SH-SY5Y (cell line): ENCODE results near the gene GNPTG.

Source experiments
- GATA2 ChIP-seq: IDR thresholded peaks from 2 replicates; pipeline ENCODE4 v1.6.1; 2011; ENCODE audit warnings: mild to moderate bottlenecking, low read depth, low read length
- GATA3 ChIP-seq: IDR thresholded peaks from 2 replicates; pipeline ENCODE4 v1.6.1; 2011; ENCODE audit warnings: low read depth, mild to moderate bottlenecking, low read length, moderate library complexity

The GNPTG gene

GRCh38 chr16:1345087-1345486 is 6.6 kb upstream of the GNPTG start:
- TF ChIP-seq GATA3 = no peak
- no peak for TF ChIP-seq GATA2

DNA sequence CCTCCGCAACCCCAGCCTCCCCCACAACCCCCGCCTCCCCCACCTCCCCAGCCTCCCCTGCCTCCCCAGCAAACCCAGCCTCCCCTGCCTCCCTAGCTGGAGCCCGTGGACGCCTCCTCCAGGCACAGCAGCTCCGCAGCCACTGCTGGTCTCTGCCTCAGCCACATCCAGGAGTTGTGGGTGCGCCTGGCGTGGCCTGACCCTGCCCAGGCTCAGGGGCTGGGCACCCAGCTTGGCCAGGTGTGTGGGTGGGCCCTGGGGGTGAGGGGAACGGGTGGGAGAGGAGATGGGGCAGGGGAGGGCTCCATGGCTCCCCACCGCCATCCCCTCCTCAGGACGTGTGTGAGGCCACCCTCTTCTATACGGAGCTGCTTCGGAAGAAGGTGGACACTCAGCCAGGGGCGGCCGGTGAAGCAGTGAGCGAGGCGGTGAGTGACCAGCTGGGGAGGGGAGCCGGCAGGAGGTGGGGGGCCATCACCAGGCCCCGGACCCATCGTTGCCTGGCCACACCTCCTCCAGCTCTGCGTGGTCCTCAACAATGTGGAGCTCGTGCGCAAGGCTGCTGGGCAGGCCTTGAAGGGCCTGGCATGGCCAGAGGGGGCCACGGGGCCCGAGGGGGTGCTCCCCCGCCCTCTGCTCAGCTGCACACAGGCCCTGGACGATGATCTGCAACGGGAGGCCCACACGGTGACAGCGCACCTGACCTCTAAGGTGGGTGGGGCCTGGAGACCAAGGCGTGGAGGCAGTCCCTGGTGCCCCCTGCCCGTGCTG is 5.9 kb upstream of the GNPTG start:
- no peak for TF ChIP-seq GATA2
- TF ChIP-seq GATA3 = no peak

DNA sequence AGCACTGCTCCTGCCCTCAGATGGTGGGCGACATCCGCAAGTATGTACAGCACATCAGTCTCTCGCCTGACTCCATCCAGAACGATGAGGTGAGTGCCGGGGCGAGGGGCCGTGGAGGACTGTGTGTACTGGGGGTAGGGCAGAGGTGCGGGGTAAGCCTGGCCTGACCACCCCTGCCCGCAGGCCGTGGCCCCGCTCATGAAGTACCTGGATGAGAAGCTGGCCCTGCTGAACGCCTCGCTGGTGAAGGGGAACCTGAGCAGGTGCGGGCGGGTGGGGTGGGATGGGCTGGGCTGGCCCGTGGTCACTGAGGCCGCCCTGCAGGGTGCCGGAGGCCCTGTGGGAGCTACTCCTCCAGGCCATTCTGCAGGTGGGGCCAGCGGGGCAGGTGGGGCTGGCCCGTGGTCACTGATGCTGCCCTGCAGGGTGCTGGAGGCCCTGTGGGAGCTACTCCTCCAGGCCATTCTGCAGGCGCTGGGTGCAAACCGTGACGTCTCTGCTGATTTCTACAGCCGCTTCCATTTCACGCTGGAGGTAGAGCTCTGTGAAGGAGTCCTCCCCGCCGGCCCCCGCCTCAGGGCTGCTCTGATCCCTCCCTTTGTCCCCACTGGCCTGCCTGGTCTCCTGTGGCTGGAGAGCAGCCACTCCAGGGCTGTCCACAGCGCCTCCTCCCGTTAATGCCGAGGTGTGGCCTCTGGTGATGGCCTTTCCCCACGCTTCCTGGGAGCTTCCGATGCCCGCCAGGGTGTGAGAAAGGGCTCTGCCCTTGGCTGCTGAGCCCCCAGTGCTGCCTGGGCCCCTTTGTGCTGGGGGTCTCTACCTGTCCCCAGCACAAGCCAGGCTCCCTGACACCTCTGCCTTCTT is 5.1 kb upstream of the GNPTG start:
- no peak for TF ChIP-seq GATA2
- TF ChIP-seq GATA3 = no peak

DNA sequence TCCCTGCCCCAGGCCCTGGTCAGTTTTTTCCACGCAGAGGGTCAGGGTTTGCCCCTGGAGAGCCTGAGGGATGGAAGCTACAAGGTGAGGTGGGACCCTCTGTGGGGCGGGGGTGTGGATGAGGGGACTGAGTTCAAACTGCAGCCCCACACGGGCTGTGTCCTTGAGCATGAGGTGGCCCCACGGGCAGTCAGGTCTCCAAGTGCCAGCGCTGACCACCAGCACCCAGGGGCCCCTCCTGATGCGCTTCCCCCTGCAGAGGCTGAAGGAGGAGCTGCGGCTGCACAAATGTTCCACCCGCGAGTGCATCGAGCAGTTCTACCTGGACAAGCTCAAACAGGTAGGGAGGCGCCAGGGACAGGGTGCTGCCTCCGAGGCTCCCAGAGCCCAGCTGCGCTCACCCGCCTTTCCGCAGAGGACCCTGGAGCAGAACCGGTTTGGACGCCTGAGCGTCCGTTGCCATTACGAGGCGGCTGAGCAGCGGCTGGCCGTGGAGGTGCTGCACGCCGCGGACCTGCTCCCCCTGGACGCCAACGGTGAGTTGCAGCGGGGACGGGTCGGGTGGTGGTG is 4.4 kb upstream of the GNPTG start:
- no peak for TF ChIP-seq GATA2
- TF ChIP-seq GATA3 = no peak

- no peak for TF ChIP-seq GATA3
- TF ChIP-seq GATA2 = no peak
Measured at GRCh38 chr16:1347962-1348361, 3.8 kb upstream of the GNPTG start.

- TF ChIP-seq GATA2 (no peak), GATA3 (no peak)
Measured at GRCh38 chr16:1348441-1348840, 3.3 kb upstream of the GNPTG start.

- TF ChIP-seq GATA3 = no peak
- no peak for TF ChIP-seq GATA2
Measured at GRCh38 chr16:1348926-1349325, 2.8 kb upstream of the GNPTG start.

GRCh38 chr16:1349351-1349750 is 2.4 kb upstream of the GNPTG start:
- TF ChIP-seq GATA3 = no peak
- no peak for TF ChIP-seq GATA2

- TF ChIP-seq GATA2 (no peak), GATA3 (no peak)
Measured at GRCh38 chr16:1349951-1350350, 1.8 kb upstream of the GNPTG start.

DNA sequence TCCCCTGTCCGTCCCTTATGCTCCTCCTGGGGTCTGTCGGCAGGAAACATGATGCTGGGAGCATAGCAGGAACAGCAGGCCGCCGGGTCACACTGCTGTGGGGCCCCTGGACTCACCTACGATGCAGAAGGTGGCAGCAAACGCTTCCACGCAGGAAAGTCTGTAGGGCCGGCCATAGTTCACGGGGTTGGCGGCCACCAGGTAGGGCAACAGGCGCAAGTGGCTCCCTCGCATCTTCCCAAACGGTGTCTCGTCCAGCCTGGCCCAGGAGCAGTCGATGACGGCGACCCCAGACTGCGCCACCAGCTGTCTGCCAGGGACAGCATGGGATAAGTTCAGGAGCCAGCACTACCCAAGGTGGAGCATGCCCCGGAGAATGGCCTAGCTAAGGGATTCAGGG is 1.0 kb upstream of the GNPTG start:
- no peak for TF ChIP-seq GATA3
- no peak for TF ChIP-seq GATA2

- TF ChIP-seq GATA2 = no peak
- no peak for TF ChIP-seq GATA3
Measured at GRCh38 chr16:1351215-1351581, 533 bp upstream of the GNPTG start.

DNA sequence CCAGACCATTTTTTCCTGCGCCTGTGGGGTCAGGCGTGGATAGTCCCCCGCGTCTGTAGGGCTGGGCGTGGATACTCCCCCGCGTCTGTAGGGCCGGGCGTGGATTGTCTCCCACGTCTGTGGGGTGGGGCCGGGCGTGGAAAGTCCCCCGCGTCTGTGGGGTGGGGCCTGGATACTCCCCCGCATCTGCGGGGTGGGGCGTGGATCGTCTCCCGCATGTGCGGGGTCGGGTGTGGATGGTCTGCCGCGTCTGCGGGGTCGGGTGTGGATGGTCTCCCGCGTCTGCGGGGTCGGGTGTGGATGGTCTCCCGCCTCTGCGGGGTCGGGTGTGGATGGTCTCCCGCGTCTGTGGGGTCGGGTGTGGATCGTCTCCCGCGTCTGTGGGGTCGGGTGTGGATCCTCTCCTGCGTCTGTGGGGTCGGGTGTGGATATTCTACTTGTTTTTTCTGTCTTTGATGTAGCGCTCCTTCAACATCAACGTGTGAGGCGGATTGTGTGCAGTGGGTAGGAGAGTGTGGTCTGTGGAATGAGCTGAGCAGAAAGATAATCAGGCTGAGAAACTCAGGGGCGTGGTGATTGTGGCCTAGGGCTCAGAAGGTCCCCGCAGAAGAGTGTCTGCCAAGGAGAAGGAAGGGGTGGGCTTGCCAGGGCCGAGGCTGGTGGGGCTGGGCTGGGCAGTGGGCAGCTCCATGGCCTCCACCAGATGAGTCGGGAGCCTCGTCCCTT is 3.2 kb downstream of the GNPTG start:
- TF ChIP-seq GATA2 (no peak), GATA3 (no peak)

DNA sequence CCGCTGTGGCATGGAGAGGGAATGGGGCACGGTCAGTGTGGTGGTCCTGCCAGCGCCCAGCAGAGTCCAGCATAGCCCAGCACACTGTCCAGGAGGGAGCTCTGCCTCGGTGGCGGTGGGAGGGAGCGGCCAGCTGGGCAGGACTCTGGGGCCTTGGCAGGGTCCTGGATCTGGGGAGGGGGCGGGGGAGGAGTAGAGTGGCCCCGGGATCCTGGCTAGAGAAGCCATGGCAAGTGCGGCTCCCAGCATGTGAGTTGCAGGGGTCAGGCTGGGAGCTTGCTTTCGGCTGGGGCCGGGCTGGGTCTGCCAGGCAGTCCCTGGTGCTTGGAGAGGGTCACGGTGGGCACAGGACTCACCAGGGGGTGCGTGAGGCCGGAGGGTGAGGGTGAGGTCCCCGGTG is 3.9 kb downstream of the GNPTG start:
- TF ChIP-seq GATA3 = no peak
- TF ChIP-seq GATA2 = no peak

DNA sequence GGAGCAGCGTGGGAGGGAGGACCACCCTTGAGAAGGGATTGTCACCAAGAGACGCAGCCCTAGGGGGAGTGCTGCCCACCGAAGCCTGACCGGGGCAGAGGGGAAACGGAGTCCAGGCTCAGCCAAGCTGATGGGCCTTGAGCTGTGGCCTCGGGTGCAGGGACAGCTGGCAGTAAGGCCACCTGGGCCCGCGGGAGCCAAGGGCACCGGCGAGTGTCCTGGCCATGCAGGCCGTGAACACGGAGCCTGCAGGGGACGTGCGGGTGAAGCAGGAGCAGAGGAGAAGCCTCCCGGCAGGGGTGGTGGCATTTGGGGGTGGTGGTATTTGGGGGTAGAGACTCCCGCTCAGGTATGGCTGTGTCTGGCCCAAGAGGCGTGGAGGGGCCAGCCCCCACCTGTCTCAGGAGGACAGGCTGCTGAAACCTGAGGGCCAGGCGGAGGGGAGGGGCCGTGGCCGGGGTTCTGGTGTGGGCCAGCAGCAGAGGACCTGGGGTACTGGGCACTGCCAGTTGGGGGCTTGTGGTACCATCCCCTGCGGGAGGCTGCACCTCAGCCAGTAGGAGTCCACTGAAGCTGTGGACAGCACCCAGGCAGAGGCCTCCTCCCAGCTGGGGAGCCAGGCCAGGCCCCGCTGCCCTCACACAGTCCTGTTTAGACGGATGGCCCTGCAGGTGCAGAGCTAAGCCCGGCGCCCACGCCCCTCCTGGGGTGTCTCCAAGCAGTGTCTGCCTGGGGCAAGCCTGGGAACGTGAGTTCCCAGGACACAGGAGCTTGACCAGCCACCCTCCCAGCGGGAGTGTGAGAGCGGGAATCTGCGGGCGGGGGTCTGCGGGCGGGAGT is 4.5 kb downstream of the GNPTG start:
- no peak for TF ChIP-seq GATA2
- no peak for TF ChIP-seq GATA3
